HG03095 (cell line): ENCODE results near the gene DPH2.
A peak's percentile ranks its signal among the peaks of the same experiment; 100 is the strongest.

Source experiments
- ATAC-seq: cut with Tn5 transposase; IDR thresholded peaks from one replicate; pipeline ENCODE4 v1.9.1; 2021; ENCODE audit warnings: moderate library complexity; ENCODE audit not compliant: unreplicated experiment

Gene DPH2

DNA sequence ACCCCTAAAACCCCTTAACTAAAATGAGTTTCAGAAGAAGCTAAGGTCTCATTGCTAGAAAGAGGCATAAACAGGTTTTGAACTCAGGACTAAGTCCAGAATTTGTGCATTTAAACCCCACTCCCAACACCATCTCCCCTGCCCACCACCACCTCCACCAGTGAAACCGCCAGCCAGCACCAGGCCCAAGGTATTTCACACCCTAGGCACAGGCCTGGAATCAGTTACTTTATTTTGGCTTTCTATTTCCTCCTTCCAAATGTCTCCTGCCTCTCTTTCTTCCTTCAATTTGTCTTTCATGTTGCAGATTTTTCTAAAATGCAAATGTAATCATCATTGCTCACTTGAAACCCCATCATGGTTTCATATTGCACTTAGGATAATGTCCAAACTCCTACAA lies 24.9 kb upstream of the DPH2 start:
- no peak for ATAC-seq

GRCh38 chr1:43945674-43946235 lies 24.1 kb upstream of the DPH2 start:
- no peak for ATAC-seq

DNA sequence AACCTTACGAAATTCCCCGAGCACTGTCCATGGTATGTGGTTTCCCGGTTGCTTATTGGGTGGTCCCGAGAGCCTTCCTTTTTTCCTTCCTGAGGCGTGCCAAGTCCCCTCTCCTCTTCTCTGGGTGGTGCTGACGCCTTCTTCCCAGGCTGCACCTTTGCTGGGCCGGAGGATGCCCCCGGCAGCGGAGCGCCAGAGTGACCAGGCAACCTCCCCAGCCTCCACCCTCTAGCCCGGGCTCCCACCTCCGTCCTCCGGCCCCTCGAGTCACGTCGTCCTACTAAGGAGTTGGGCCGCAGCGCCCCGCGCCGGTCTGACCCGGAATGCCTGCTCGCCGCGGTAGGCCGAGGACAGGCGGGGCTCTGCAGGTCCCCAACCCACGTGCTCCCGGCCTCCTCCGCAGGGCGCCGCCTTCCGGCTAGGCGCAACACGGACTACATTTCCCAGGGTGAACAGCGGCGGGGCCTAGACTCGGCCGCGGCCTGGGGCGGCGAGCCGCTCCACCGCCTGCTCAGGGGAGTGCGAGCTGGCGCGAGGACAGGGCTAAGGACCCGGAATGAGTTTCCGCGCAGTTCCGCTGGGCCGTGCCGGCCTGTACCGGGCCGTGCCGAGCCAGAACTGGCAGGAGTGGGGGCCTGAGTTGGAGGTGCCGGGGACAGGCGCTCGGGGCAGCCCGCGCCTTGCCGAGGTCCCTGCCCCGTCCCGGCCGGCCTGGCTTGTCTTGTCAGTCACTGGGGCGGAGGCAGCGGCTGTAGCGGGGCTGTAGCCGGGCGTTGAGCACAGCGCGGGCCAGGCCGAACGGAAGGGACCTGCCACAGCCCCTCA lies 23.4 kb upstream of the DPH2 start, which contains the start of gene IPO13:
TSS of gene IPO13 (plus strand) at position 715 of the 825 bp plus-strand sequence. CDS start 651 bp downstream, outside the sequence.
- peak; percentile 94 for ATAC-seq

GRCh38 chr1:43947061-43947873 lies 22.5 kb upstream of the DPH2 start:
- ATAC-seq: no peak

DNA sequence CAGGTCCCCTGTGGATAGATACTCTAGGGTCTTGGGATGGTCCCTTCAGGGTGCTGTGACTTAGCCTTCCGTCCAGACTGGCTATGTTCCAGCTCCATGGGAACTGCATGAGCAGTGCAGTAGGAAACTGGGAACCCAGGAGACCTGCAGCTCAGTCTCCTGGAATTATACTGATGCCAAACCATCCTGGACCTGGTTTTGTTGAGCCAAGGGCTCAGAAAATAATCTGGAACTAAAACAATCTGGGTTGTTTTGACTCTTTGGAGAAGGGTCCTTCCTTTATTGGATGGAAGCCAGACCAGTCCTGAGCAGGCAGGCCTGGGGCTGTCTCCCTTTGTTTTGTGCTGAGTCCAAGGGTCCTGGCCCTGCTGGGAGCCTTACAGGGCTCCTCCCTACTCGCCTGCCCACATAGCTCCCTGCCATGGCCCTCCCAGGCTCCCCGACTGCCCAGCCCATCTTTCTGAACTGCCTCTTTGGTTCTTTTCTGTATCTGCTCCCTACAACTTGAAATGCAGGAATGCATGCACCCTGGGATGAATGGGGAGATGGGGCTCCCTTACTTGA lies 21.9 kb upstream of the DPH2 start:
- ATAC-seq: no peak

- ATAC-seq: no peak
These were observed 20.1 kb upstream of the DPH2 start for GRCh38 chr1:43949678-43950077.

DNA sequence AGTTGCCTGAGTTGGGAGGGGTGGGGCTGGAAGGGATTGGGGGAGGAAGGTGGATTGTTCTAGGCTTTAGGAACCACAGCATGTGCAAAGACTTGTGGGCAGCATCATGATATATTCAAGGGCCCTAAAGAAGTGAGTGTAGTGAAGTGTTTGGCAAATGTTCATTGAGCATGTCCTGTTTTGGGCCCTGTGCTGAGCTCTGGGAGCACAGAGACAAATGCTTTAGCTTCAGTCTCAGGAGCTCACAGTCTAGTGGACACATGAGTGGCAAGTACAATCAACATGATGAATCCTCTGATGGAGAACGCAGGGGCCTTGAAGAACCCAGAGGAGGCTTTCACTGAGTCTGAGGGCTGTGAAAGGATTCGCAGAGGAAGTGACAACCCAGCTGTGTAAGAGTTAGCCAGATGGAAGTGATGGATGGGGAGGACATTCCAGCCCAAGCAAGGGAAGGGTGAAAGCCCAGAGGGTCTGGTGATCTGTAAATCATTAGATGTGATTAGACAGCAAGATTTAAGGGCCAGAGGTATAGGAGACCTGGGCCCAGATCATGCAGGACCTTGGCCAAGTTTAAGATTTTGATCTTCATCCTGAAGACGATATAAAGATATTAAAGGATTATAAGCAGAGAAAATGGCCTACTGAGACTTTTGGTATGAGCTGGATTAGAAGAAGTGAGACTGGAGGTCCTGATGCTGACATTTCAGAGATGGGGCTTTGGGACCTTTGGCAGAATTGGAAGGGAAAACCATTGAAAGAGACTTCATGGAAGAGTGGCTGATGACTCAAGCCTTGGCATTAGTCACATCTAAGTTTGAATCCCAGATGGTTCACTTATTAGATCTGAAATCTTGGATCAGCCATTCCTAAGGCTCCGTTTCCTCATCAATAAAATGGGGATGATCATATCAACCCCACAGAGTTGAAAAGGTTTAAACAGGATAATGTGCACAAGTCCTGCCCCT lies 18.5 kb upstream of the DPH2 start:
- ATAC-seq: no peak

DNA sequence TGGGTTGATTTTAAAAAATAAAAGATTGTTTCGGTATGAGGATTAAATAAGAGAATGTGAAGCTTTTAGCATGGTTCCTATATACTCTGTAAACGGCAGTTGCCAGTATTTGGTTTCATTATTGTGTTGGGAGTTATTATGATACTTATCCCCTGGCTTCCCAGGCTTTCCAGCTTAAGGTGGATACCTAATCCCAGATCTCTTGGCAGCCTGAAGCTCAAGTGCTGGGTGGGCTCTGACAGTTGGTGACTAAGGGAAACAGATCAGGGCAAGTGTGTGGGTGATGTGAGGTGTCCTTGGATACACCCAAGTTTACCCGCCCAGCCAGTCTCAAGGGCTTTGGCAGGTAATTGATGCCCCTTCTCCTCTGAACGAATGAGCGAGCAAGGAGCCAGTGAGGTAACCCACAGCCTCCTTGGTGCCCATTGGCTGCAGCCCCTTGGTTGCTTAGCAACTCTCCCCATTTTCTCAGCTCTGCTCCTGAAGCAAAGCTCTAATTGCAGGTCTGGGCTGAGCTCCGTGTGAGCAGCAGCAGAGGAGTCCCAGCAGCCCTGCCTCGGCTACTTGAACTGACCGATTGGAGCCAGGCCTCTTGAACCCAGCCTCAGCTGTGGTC lies 17.0 kb upstream of the DPH2 start:
- ATAC-seq: no peak

- ATAC-seq: no peak
These were observed 16.4 kb upstream of the DPH2 start for GRCh38 chr1:43953361-43953760.

- no peak for ATAC-seq
These were observed 15.8 kb upstream of the DPH2 start for GRCh38 chr1:43954036-43954435.

- no peak for ATAC-seq
These were observed 13.6 kb upstream of the DPH2 start for GRCh38 chr1:43956234-43956633.

DNA sequence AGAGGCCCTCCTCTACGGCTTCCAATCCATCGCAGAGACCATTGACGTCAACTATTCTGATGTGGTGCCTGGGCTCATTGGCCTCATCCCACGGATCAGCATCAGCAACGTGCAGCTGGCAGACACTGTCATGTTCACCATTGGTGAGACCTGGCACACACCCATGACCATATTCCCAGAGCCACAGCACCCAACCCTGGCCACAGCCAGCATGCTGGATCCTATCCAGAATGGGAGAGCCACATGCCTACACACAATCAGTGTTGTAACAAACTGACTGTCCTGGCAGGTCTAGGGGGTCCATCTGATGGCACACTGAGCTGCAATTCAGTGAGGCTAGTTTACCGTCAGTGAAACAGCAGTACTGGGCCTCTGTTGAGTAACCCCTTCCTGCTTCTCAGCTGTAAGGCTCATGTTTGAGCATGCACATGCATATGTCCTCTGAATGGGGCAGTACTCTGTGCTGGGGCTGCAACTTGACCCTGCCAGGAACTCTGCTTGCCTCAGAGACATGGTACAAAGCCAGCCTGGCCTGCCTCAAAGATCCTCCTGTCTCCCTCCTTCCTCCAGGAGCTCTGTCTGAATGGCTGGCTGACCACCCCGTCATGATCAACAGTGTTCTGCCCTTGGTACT lies 12.3 kb upstream of the DPH2 start:
- no peak for ATAC-seq

DNA sequence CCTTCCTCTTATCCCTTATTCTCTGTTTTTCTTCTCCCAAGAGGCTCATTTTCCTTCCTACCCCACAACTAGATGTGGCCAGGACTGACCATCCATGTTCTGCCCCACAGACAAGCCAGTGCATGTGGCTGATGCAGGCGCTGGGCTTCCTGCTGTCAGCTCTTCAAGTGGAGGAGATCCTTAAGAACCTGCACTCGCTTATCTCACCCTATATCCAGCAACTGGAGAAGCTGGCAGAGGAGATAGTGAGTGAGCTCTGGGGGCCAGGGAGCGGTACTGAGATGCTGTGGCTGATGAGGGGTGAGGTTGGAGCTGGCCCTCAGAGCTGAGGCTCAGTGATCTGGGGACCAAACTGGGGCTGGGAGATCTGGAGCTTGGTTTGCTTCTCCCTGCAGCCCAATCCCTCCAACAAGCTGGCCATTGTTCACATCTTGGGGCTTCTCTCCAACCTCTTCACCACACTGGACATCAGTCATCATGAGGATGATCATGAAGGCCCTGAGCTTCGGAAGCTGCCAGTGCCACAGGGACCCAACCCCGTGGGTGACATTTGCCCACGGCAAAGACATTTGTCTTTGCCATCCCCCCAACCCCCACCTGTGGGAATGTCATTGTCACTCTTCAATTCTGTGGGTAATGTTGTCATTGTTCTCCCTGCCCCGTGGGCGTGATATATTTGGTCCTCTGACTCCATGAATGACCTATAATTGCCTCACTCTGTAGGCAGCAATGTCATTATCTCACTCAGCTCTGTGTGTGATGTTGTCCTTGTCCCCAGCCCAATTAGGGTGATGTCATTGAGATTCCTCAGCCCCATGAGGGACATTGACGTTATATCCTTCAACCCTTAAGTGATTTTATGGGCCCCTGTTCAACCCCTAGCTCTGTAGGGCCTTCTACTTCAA lies 11.2 kb upstream of the DPH2 start:
- ATAC-seq: no peak

DNA sequence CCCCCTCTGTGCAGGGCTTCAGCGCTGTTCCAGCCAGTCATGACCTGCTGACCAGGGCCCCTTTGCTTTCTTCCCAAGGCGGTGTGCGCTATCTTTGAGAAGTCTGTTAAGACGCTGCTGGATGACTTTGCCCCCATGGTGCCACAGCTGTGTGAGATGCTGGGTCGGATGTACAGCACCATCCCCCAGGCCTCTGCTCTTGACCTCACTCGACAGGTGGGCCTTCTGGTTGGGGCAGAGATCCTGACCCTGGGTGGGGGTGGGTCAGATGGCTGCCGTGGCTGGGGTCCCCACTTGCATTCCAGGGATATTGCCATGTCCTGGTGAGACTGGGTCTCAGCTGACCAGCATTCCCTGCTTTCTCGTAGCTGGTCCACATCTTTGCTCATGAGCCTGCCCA lies 9.0 kb upstream of the DPH2 start:
- no peak for ATAC-seq

DNA sequence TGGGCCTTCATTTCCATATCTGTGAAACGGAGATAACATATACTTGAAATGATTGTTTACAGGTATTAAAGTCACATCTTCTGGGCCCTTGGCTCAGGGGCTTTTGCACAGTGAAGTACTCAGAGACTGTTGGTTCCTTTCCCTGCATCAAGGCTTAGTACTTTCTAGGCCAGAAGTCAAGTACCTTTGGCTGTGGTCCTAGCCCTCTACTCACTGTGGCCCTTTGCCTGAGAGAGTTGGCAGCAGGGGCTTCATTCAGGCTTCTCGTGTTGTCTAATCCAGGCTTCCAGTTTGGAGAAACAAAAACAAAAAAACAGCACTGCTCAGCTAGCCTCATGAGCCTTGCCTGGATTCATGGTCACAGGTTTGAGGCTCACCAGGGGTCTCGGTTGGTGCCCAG lies 8.1 kb upstream of the DPH2 start:
- ATAC-seq: no peak

GRCh38 chr1:43962324-43962723 lies 7.5 kb upstream of the DPH2 start:
- ATAC-seq: no peak

- no peak for ATAC-seq
These were observed 6.8 kb upstream of the DPH2 start for GRCh38 chr1:43963006-43963405.

- no peak for ATAC-seq
These were observed 5.9 kb upstream of the DPH2 start for GRCh38 chr1:43963890-43964289.
